Heart left ventricle (tissue), 16 donors: ENCODE data around the gene SPOCK1. TPM values are rescaled to one million over a fixed set of nuclear protein-coding genes. Genes with fewer than 3 reads are reported as not detected.

Source experiments
- ATAC-seq, 4 donors: fragments of 200-7000 bp; cut with Tn5 transposase; one replicate each; pipeline ENCODE4 v1.9.1; 2020 to 2022; ENCODE audit warnings: moderate library complexity in 4 of 4, mild to moderate bottlenecking in 3 of 4, moderate number of reproducible peaks in 1 of 4
- DNase-seq, 5 donors: peaks; one replicate each; pipeline ENCODE4 v3.0.0-alpha.2; 2020
- H3K27ac ChIP-seq, 12 donors: fragments of 200-600 bp; sonication (generic) in 4 of 12; one replicate each; pipeline versions ENCODE4 v1.5.0 to v1.8.0; 2016 to 2022; ENCODE audit warnings: mild to moderate bottlenecking in 2 of 12
- H3K27me3 ChIP-seq, 9 donors: fragments of 200-600 bp; sonication (generic) in 2 of 9; one replicate each; pipeline versions ENCODE4 v1.5.1 to v1.8.0; 2016 to 2022; ENCODE audit warnings: mild to moderate bottlenecking in 3 of 9
- H3K36me3 ChIP-seq, 9 donors: fragments of 200-600 bp; sonication (generic) in 2 of 9; one replicate each; pipeline versions ENCODE4 v1.5.0 to v1.8.0; 2018 to 2022; ENCODE audit warnings: mild to moderate bottlenecking in 2 of 9
- H3K4me1 ChIP-seq, 12 donors: fragments of 200-600 bp; sonication (generic) in 4 of 12; one replicate each; pipeline versions ENCODE4 v1.5.0 to v1.8.0; 2016 to 2022; ENCODE audit warnings: mild to moderate bottlenecking in 3 of 12
- H3K4me3 ChIP-seq, 12 donors: fragments of 200-600 bp; sonication (generic) in 4 of 12; one replicate each; pipeline versions ENCODE4 v1.5.0 to v1.8.0; 2017 to 2022; ENCODE audit warnings: mild to moderate bottlenecking in 9 of 12, moderate library complexity in 4 of 12
- H3K9me3 ChIP-seq, 12 donors: fragments of 200-600 bp; sonication (generic) in 4 of 12; one replicate each; pipeline versions ENCODE4 v1.5.0 to v1.8.0; 2016 to 2022; ENCODE audit warnings: mild to moderate bottlenecking in 1 of 12
- CTCF ChIP-seq, 12 donors: fragments of 200-600 bp; sonication (generic) in 4 of 12; IDR thresholded peaks; one replicate each; pipeline versions ENCODE4 v1.5.0 to v1.8.0; 2018 to 2022; ENCODE audit warnings: antibody characterized with exemption in 12 of 12, mild to moderate bottlenecking in 5 of 12
- POLR2A ChIP-seq, 2 donors: fragments of 450-650 bp; IDR thresholded peaks; one replicate each; pipeline ENCODE4 v1.6.1; 2017; ENCODE audit warnings: antibody characterized with exemption in 2 of 2, mild to moderate bottlenecking in 2 of 2, moderate library complexity in 2 of 2
- WGBS, 4 donors: extraction: QIAGEN DNeasy Blood & Tissue Kit in 2 of 4; methylation state at CpG; one replicate each; pipeline versions ENCODE4 v1.1.5 to v1.1.7; 2013 to 2018; 5-methylcytosine and 5-hydroxymethylcytosine counted together
- intact Hi-C, 10 donors: fragments of 100-400 bp; cut with DNase I; formaldehyde crosslinking; loops; one replicate each; pipeline versions ENCODE4 v1.11.1 to v1.14.2; 2022
- polyA plus RNA-seq, 2 donors: library from polyadenylated mRNA; stranded (reverse); fragments of 200-250 nt; gene quantifications; one replicate each; pipeline ENCODE4 v1.2.3, GENCODE V29; 2013
- total RNA-seq, 9 donors: library from RNA; depleted of rRNA in 2 of 9; stranded (reverse); fragments of >200 nt in 2 of 9; fragmentation: NEBNext Ultra II Directional in 3 of 9; extraction: Animal tissue kit (Norgen Biotek cat#: 25700) in 3 of 9; gene quantifications; one replicate each; pipeline versions ENCODE4 v1.1.0 to v1.2.4, GENCODE V29; 2016 to 2023
- donor health status: ischemic (EF 13 %, LVEDD 7.1; RV severe dilation, severe dysfunction).
- donor health status: healthy with polysubstance abuse.
- donor health status: DM: no; HTN: yes; CAD: no.
- donor health status: DM: no; HTN: no; CAD: no.
- donor health status: ischemic (EF 25% LVEDD 6.9; RV normal size, moderate dysfunction).
- donor health status: ischemic (EF 25% LVEDD 5.7; RV mildly dilated, moderate dysfunction).
- donor health status: healthy.
- donor health status: DM: yes; HTN: yes; CAD: no.
- donor health status: ischemic (EF 35%, LVEDD 5.7; RV mildly dilated, moderate dysfunction).
- donor health status: nonischemic (EF 11% LVEDD 7.7; RV severe dilation, severe dysfunction).
- donor health status: DM: yes; HTN: yes; CAD: no.
- donor health status: PGD.
- donor health status: ischemic (EF 29% LVEDD 5.4; RV normal size, mild dysfunction).
- donor health status: nonischemic (EF 23%, LVEDD 6.1; RV moderate dilation, normal function).

The SPOCK1 gene
- total and polyA plus RNA-seq, 11 donors: 7.8 to 51.2 (median 19.9) TPM

GRCh38 chr5:137291436-137291835 is 207.7 kb downstream of the SPOCK1 start:
- H3K36me3 ChIP-seq: no peaks in the 10 kb centered on the region
- ATAC-seq: no peak
- H3K4me1 ChIP-seq: peaks cover 0 to 8% (median 0%) of the 10 kb centered on the region in 12 donors
- TF ChIP-seq CTCF (IDR thresholded peaks at IDR 0.05) (no peak), POLR2A (IDR thresholded peaks at IDR 0.05) (no peak)
- no peaks in the 10 kb centered on the region for H3K27me3 ChIP-seq
- no peak overlapping the region for H3K4me3 ChIP-seq
- no peak overlapping the region for H3K27ac ChIP-seq
- no peak for DNase-seq
- intact Hi-C loops: no loop called here
- 41 to 91% (median 65%) methylated on average over 1 to 2 of the region's 2 CpGs for whole genome bisulfite sequencing, 4 donors
- peaks cover 0 to 7% (median 0%) of the 10 kb centered on the region in 12 donors for H3K9me3 ChIP-seq

- TF ChIP-seq CTCF (IDR thresholded peaks at IDR 0.05): no peak
- TF ChIP-seq POLR2A (IDR thresholded peaks at IDR 0.05): no peak
- H3K4me3 ChIP-seq: no peak overlapping the region
- no peak for ATAC-seq
- peaks cover 0 to 12% (median under 1%) of the 10 kb centered on the region in 12 donors for H3K4me1 ChIP-seq
- no peaks in the 10 kb centered on the region for H3K27me3 ChIP-seq
- no peak overlapping the region for H3K27ac ChIP-seq
- intact Hi-C loops: no loop called here
- 73 to 100% (median 77%) methylated on average over 1 of the region's 1 CpG for WGBS, 4 donors
- H3K36me3 ChIP-seq: no peaks in the 10 kb centered on the region
- DNase-seq: no peak
- H3K9me3 ChIP-seq: peaks cover 0 to 7% (median 0%) of the 10 kb centered on the region in 12 donors
These were observed 208.1 kb downstream of the SPOCK1 start for GRCh38 chr5:137291031-137291430.

GRCh38 chr5:137290373-137290772 is 208.8 kb downstream of the SPOCK1 start:
- no peak for ATAC-seq
- Histone ChIP-seq H3K4me1 (peaks cover 0 to 18% (median 5%) of the 10 kb centered on the region in 12 donors), H3K27me3 (no peaks in the 10 kb centered on the region), H3K9me3 (peaks cover 0 to 7% (median 0%) of the 10 kb centered on the region in 12 donors), H3K4me3 (no peak overlapping the region), H3K36me3 (no peaks in the 10 kb centered on the region), H3K27ac (no peak overlapping the region)
- 90 to 97% (median 96%) methylated on average over 3 of the region's 3 CpGs for WGBS, 4 donors
- TF ChIP-seq POLR2A (IDR thresholded peaks at IDR 0.05): no peak
- no peak for TF ChIP-seq CTCF (IDR thresholded peaks at IDR 0.05)
- intact Hi-C loops: no loop called here
- no peak for DNase-seq

GRCh38 chr5:137289856-137290255 is 209.3 kb downstream of the SPOCK1 start:
- no peak for DNase-seq
- ATAC-seq: no peak
- TF ChIP-seq CTCF (IDR thresholded peaks at IDR 0.05): no peak
- TF ChIP-seq POLR2A (IDR thresholded peaks at IDR 0.05): no peak
- Histone ChIP-seq H3K36me3 (no peaks in the 10 kb centered on the region), H3K27ac (no peak overlapping the region), H3K4me1 (peaks cover 0 to 19% (median 5%) of the 10 kb centered on the region in 12 donors), H3K9me3 (peaks cover 0 to 7% (median 0%) of the 10 kb centered on the region in 12 donors), H3K27me3 (no peaks in the 10 kb centered on the region), H3K4me3 (no peak overlapping the region)
- intact Hi-C loops: no loop called here
- 38 to 49% (median 45%) methylated on average over 1 of the region's 1 CpG for WGBS, 4 donors
